ENCODE measurements around the gene KCNA2.

KCNA2 gene

DNA sequence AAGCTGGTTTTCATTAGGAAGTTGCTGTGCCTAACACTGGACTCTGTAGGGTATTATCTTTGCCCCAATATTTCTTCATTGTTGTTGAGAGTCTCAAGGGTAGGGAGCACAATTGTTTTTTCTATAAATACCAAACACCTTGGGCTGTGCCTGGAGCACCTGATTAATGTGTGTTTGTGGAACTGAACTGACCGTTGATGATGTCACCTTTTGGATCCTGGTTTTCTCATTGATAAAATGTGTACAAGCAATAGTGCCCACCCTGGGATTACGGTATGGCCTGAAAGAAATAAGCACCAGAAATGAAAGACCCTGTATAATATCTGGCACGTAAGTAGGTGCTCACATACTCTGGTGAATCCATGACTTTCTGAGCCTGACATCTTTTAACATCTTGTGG, 39.3 kb downstream of the KCNA2 start:
- DNase-seq (ENCODE audit: low read depth in 2 of 2) = no peak

- DNase-seq (ENCODE audit: low read depth in 2 of 2) = no peak
These were observed 40.6 kb downstream of the KCNA2 start for GRCh38 chr1:110565565-110565964.

GRCh38 chr1:110563089-110563488, 43.1 kb downstream of the KCNA2 start:
- no peak for DNase-seq (ENCODE audit: low read depth in 2 of 2)

DNA sequence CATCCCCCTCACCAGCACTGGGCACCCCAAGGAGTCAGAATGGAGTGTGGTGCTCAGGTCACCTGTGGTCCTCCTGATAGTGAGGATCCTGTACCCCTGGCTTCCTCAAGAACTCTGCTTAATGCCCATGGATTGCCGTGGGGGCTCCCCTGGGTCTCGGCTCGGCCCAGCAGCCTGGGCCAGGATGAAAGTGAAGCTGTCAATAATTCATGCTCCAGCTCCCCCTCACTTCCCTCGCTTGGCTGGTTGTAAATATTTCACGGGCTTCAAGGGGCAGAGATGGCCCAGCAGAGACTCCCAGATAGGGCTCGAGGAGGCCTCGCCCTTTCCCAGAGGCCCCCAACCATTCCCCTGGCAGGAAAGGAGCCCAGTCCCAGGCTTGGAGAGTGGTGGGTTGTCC, 44.6 kb downstream of the KCNA2 start:
- DNase-seq (ENCODE audit: low read depth in 2 of 2) = no peak

GRCh38 chr1:110559157-110559556, 47.0 kb downstream of the KCNA2 start:
- no peak for DNase-seq (ENCODE audit: low read depth in 2 of 2)

DNA sequence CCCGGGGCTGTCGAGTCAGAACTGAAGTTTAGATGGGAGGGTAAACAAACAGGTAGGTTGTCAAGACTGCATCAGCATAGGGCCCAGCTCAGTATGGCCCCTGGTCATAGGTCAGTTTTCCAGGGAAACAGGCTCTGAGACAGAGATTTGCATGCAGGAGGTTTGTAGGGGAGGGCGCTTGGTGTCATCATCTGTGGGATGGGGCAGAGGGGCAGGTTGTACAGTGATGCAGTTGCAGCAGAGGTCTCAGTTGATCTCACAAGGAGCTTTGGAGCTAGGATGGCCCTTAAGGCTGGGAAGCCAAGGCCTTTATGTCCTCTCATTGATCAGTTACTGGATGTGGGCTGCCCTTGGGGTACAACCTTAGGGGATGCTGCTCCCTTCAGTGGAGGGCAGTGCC, 48.7 kb downstream of the KCNA2 start:
- no peak for DNase-seq (ENCODE audit: low read depth in 2 of 2)

GRCh38 chr1:110556471-110556807, 49.7 kb downstream of the KCNA2 start:
- DNase-seq (ENCODE audit: low read depth in 2 of 2) = no peak

DNA sequence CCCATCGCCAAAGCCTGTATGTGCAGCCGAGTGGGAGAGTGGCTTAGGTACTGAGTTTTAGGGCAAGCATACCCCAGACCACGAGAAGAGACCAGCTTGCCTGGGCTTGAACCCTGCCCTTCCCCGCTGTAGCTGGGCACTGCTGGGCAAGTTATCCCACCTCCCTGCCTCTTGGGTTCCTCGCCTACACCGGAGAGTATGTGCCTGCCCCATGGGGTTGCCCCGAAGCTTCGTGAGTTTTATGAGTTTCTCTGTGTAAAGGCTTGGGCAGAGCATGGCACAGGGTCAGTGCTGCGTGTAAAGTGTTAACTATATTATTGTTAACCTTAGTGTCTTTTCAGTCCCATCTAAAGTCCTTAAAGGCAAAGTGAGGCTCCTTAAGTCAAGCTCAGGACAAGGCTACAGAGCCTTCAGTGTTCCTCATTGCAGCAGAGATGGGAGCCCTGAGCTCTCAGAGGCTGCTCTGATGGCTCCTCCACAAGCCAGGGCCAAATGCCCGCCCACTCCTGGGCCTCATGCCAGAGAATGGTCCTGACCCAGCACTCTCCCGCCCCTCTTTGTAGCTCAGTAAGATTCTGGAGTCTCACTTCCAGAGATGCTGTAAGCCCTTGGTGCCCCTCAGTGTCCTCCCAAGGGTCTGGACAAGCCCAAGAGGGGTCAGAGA, 50.2 kb downstream of the KCNA2 start:
- no peak for DNase-seq (ENCODE audit: low read depth in 2 of 2)

DNA sequence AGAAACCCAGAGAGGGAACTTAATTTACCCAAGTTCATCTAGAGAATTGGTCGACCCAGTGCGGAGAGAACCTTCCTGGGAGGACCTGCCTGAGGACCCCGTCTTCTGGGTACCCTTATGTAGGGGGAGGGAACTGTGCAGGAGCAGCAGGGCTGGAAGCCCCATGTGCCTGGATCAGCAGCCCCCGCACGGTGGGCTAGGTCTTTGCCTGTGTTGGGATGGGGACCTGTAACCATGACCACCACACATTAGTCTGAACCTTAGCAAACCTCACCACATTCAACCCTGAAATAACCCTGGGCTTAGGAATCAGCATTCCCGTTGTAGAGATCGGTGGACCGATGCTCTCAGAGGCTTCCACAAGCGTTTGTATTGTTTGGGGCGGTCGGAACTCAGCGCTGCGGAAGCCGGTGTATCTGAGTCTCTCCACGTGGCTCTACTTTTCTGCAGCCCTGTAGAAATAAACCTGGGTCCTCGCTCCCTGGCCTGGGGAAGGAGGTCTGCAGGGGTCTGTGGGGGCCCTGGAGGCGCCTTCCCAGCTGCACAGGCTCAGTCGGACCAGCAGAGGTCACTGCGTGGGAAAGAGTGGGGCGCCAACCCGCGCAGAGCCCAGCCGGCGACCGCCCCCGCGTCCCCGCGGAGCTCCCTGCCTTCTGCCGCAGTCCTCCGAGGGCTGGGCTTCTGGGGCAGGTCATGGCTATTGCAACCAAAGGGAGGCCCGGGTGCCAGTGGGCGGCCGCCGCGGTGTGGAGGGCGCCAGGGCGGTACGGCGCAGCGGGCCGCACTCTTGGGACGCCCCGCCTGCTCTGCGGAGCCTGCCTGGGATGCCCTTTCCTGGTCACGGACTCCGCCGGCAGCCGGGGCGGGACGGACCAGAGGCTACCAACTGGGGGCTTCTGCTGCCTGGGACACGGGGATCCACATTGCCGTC, 51.0 kb downstream of the KCNA2 start:
- DNase-seq (ENCODE audit: low read depth in 2 of 2) = peak; percentile 17 to 41

DNA sequence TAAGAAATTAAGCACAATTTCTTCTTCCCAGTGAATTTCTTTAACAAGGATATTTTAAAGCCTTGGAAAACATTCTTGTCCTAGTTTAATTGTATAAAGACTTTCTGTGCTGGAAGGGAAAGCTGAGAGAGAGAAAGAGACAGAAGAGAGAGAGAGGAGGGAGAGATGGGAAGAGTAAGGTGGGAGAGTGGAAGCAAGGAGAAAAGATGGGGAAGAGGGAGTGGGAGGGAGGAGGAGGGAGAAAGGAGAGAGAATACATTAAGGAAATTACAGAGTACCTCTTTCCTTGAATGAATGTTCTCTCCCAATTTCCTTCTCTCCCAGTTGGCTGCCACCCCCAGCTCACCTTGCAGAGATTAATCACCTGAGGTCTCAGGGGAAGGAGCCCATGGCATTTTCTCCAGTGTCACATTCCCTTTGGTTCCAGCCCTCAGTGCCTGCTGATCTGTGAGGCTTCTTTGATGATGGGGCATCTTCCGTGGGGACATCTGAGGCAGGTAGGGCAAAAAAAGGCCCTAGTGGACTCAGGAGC, 54.8 kb downstream of the KCNA2 start:
- no peak for DNase-seq (ENCODE audit: low read depth in 2 of 2)

GRCh38 chr1:110549831-110550230, 56.3 kb downstream of the KCNA2 start:
- no peak for DNase-seq (ENCODE audit: low read depth in 2 of 2)

- DNase-seq (ENCODE audit: low read depth in 2 of 2) = no peak
These were observed 57.8 kb downstream of the KCNA2 start for GRCh38 chr1:110548381-110548780.

DNA sequence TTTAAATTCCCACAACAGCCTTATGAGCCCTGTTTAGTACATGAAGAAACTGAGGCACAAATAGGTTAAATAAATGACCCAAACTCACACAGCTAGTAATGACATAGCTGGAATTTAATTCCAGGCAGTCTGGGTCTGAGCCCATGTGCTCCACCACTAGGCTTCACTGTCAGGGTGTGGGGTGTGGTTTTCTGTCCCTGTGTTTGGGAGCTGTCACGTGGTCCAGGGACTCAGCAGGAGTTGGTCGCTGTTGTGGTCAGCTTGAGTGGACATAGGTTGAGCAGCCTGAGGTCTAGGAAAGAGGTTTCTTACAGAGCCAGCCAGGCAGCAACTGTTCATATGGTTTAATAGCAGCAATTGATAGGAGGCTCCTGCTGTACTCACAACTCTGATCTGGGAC, 59.1 kb downstream of the KCNA2 start:
- no peak for DNase-seq (ENCODE audit: low read depth in 2 of 2)

GRCh38 chr1:110545492-110545891, 60.7 kb downstream of the KCNA2 start:
- DNase-seq (ENCODE audit: low read depth in 2 of 2) = no peak

GRCh38 chr1:110544753-110545152, 61.4 kb downstream of the KCNA2 start:
- DNase-seq (ENCODE audit: low read depth in 2 of 2) = no peak
